HEK293 (cell line): ENCODE measurements around the gene HRC.
A peak's percentile ranks its signal among the peaks of the same experiment; 100 is the strongest.

Experiments used
- FEZF1 ChIP-seq: fragments of 450-650 bp; formaldehyde crosslinking; IDR thresholded peaks from 2 replicates; pipeline ENCODE4 v1.5.1; 2016; ENCODE audit warnings: missing biosample characterization, missing genetic modification characterization
- GLIS2 ChIP-seq: fragments of 450-650 bp; formaldehyde crosslinking; IDR thresholded peaks from 2 replicates; pipeline ENCODE4 v1.5.1; 2016; ENCODE audit warnings: missing biosample characterization, missing genetic modification characterization
- MEIS1 ChIP-seq: sonication (generic); formaldehyde crosslinking; IDR thresholded peaks from 2 replicates; pipeline ENCODE4 v1.8.1; 2022; ENCODE audit warnings: missing genetic modification reagents, mild to moderate bottlenecking, borderline replicate concordance
- PBX3 ChIP-seq: sonication (generic); formaldehyde crosslinking; IDR thresholded peaks from 2 replicates; pipeline ENCODE4 v1.8.1; 2022; ENCODE audit warnings: mild to moderate bottlenecking, moderate library complexity, missing genetic modification reagents
- PRDM10 ChIP-seq: fragments of 450-650 bp; formaldehyde crosslinking; IDR thresholded peaks from 2 replicates; pipeline ENCODE4 v1.5.1; 2016; ENCODE audit warnings: missing biosample characterization, missing genetic modification characterization
- SP7 ChIP-seq: fragments of 450-650 bp; formaldehyde crosslinking; IDR thresholded peaks from 2 replicates; pipeline ENCODE4 v1.5.1; 2016; ENCODE audit warnings: missing biosample characterization, missing genetic modification characterization
- ZBTB11 ChIP-seq: fragments of 450-650 bp; formaldehyde crosslinking; conservative IDR thresholded peaks from 2 replicates; pipeline ENCODE4 v1.5.1; 2016; ENCODE audit warnings: low read depth, missing biosample characterization, missing genetic modification characterization
- ZBTB48 ChIP-seq: fragments of 450-650 bp; formaldehyde crosslinking; IDR thresholded peaks from 2 replicates; pipeline ENCODE4 v1.5.1; 2016; ENCODE audit warnings: missing biosample characterization, missing genetic modification characterization
- ZBTB8A ChIP-seq: fragments of 450-650 bp; formaldehyde crosslinking; IDR thresholded peaks from 2 replicates; pipeline ENCODE4 v1.5.1; 2016; ENCODE audit warnings: missing biosample characterization, missing genetic modification characterization
- ZFP41 ChIP-seq: fragments of 450-650 bp; formaldehyde crosslinking; IDR thresholded peaks from 2 replicates; pipeline ENCODE4 v1.5.1; 2016; ENCODE audit warnings: missing biosample characterization, missing genetic modification characterization, borderline replicate concordance
- ZNF112 ChIP-seq: fragments of 450-650 bp; formaldehyde crosslinking; IDR thresholded peaks from 2 replicates; pipeline ENCODE4 v1.5.0; 2017; ENCODE audit warnings: missing biosample characterization, missing genetic modification characterization
- ZNF140 ChIP-seq: fragments of 450-650 bp; formaldehyde crosslinking; IDR thresholded peaks from 2 replicates; pipeline ENCODE4 v1.5.1; 2016; ENCODE audit warnings: missing biosample characterization, missing genetic modification characterization
- ZNF2 ChIP-seq: fragments of 450-650 bp; formaldehyde crosslinking; IDR thresholded peaks from 2 replicates; pipeline ENCODE4 v1.5.1; 2016; ENCODE audit warnings: missing biosample characterization, missing genetic modification characterization
- ZNF223 ChIP-seq: fragments of 450-650 bp; formaldehyde crosslinking; IDR thresholded peaks from 2 replicates; pipeline ENCODE4 v1.5.1; 2016; ENCODE audit warnings: missing biosample characterization, missing genetic modification characterization
- ZNF248 ChIP-seq: fragments of 450-650 bp; formaldehyde crosslinking; IDR thresholded peaks from 2 replicates; pipeline ENCODE4 v1.5.1; 2017; ENCODE audit warnings: missing biosample characterization, missing genetic modification characterization
- ZNF423 ChIP-seq: fragments of 450-650 bp; formaldehyde crosslinking; IDR thresholded peaks from 2 replicates; pipeline ENCODE4 v1.5.1; 2016; ENCODE audit warnings: missing biosample characterization, missing genetic modification characterization
- ZNF549 ChIP-seq: fragments of 450-650 bp; IDR thresholded peaks from 2 replicates; pipeline ENCODE4 v1.5.1; 2018; ENCODE audit warnings: missing biosample characterization, missing genetic modification characterization, mild to moderate bottlenecking, inconsistent platforms, moderate library complexity
- ZNF561 ChIP-seq: fragments of 450-650 bp; IDR thresholded peaks from 2 replicates; pipeline ENCODE4 v1.5.1; 2018; ENCODE audit warnings: missing biosample characterization, missing genetic modification characterization, borderline replicate concordance
- ZNF704 ChIP-seq: fragments of 450-650 bp; formaldehyde crosslinking; IDR thresholded peaks from 2 replicates; pipeline ENCODE4 v1.5.1; 2016; ENCODE audit warnings: missing biosample characterization, missing genetic modification characterization
- ZNF76 ChIP-seq: fragments of 450-650 bp; formaldehyde crosslinking; IDR thresholded peaks from 2 replicates; pipeline ENCODE4; 2016; ENCODE audit warnings: low read depth, missing biosample characterization, missing genetic modification characterization, borderline replicate concordance
- ZNF785 ChIP-seq: fragments of 450-650 bp; formaldehyde crosslinking; IDR thresholded peaks from 2 replicates; pipeline ENCODE4 v1.5.1; 2016; ENCODE audit warnings: missing biosample characterization, missing genetic modification characterization
- ZSCAN30 ChIP-seq: fragments of 450-650 bp; IDR thresholded peaks from 2 replicates; pipeline ENCODE4 v1.5.1; 2018; ENCODE audit warnings: missing biosample characterization, mild to moderate bottlenecking, missing genetic modification characterization, moderate library complexity
- TF ChIP-seq, protein P1 (sequence below): fragments of 450-650 bp; formaldehyde crosslinking; IDR thresholded peaks from 2 replicates; pipeline ENCODE4 v1.5.1; 2016; ENCODE audit warnings: missing biosample characterization, missing genetic modification characterization
- TF ChIP-seq, protein P2 (sequence below): fragments of 450-650 bp; formaldehyde crosslinking; IDR thresholded peaks from 2 replicates; pipeline ENCODE4 v1.5.1; 2016; ENCODE audit warnings: missing biosample characterization, missing genetic modification characterization

The HRC gene

GRCh38 chr19:49157445-49158224 is 2.4 kb upstream of the HRC start, which contains the start of gene TRPM4 (continued):
- TF ChIP-seq, protein P1, sequence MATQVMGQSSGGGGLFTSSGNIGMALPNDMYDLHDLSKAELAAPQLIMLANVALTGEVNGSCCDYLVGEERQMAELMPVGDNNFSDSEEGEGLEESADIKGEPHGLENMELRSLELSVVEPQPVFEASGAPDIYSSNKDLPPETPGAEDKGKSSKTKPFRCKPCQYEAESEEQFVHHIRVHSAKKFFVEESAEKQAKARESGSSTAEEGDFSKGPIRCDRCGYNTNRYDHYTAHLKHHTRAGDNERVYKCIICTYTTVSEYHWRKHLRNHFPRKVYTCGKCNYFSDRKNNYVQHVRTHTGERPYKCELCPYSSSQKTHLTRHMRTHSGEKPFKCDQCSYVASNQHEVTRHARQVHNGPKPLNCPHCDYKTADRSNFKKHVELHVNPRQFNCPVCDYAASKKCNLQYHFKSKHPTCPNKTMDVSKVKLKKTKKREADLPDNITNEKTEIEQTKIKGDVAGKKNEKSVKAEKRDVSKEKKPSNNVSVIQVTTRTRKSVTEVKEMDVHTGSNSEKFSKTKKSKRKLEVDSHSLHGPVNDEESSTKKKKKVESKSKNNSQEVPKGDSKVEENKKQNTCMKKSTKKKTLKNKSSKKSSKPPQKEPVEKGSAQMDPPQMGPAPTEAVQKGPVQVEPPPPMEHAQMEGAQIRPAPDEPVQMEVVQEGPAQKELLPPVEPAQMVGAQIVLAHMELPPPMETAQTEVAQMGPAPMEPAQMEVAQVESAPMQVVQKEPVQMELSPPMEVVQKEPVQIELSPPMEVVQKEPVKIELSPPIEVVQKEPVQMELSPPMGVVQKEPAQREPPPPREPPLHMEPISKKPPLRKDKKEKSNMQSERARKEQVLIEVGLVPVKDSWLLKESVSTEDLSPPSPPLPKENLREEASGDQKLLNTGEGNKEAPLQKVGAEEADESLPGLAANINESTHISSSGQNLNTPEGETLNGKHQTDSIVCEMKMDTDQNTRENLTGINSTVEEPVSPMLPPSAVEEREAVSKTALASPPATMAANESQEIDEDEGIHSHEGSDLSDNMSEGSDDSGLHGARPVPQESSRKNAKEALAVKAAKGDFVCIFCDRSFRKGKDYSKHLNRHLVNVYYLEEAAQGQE, result no peak
- TF ChIP-seq ZBTB11 (tag by site-specific recombination) (peak; percentile 39; the same call in 1 of the 2 replicates), ZNF423 (tag by site-specific recombination) (peak; percentile 41; the same call in 1 of the 2 replicates), ZNF223 (peak; percentile 68; the same call in 1 of the 2 replicates), MEIS1 (CRISPR knock-in tag) (no peak), ZNF561 (tag by site-specific recombination) (peak; percentile 58; the same call in 1 of the 2 replicates), ZNF785 (tag by site-specific recombination) (no peak), ZNF76 (tag by site-specific recombination) (no peak), ZNF2 (0 out of 2 replicates have a peak, but pooled peaks have one; percentile 52), ZSCAN30 (tag by site-specific recombination) (0 out of 2 replicates have a peak, but pooled peaks have one; percentile 29), GLIS2 (tag by site-specific recombination) (peak; percentile 80), ZNF248 (no peak), ZNF112 (no peak), ZNF140 (tag by site-specific recombination) (no peak), ZBTB48 (tag by site-specific recombination) (0 out of 2 replicates have a peak, but pooled peaks have one; percentile 7), FEZF1 (no peak), SP7 (tag by site-specific recombination) (peak; percentile 69), PBX3 (CRISPR knock-in tag) (0 out of 2 replicates have a peak, but pooled peaks have one; percentile 48), ZBTB8A (tag by site-specific recombination) (no peak), ZNF549 (no peak), ZNF704 (tag by site-specific recombination) (no peak), ZFP41 (tag by site-specific recombination) (no peak), PRDM10 (tag by site-specific recombination) (peak; percentile 43; the same call in 1 of the 2 replicates)
- TF ChIP-seq, protein P2, sequence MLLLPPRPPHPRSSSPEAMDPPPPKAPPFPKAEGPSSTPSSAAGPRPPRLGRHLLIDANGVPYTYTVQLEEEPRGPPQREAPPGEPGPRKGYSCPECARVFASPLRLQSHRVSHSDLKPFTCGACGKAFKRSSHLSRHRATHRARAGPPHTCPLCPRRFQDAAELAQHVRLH (tag by site-specific recombination), result 0 out of 2 replicates have a peak, but pooled peaks have one; percentile 19
